H1 (cell line): ENCODE results near the gene COLEC12. TPM values are rescaled to one million over a fixed set of nuclear protein-coding genes. Genes with fewer than 3 reads are reported as not detected.

ENCODE experiments used
- CTCF ChIA-PET: fragments of 300-600 bp; sonication (Branson Sonifier 250); formaldehyde crosslinking; loops from one replicate; lab custom pipeline; 2021; ENCODE audit not compliant: partially characterized antibody; lab: Charles Lee
- POLR2A ChIA-PET: fragments of 300-600 bp; sonication (Branson Sonifier 250); formaldehyde crosslinking; loops from one replicate; lab custom pipeline; 2021; ENCODE audit warnings: inconsistent platforms; ENCODE audit not compliant: partially characterized antibody; lab: Charles Lee
- DNase-seq, 2 experiments: peaks; one replicate each; pipeline versions ENCODE4 v3.0.0 to v3.0.0-alpha.2; 2010 to 2022; ENCODE audit warnings: low spot score in 2 of 2, low read depth in 1 of 2, mixed read lengths in 1 of 2
- FAIRE-seq: peaks from 2 replicates; lab custom pipeline; 2011; peaks lifted over from hg19 to GRCh38; lab: Jason Lieb, UNC
- H2AFZ ChIP-seq: 2 replicates; pipeline ENCODE4 v1.8.1; 2012; ENCODE audit warnings: low read length, inconsistent platforms
- H2AK5ac ChIP-seq: 2 replicates; pipeline ENCODE4 v1.6.1; 2013; ENCODE audit warnings: low read depth, low read length
- H2BK120ac ChIP-seq: replicated peaks from 2 replicates; pipeline ENCODE3; 2013; ENCODE audit warnings: low read depth, low read length, inconsistent platforms
- H2BK12ac ChIP-seq: 2 replicates; pipeline ENCODE4 v1.6.1; 2013; ENCODE audit warnings: low read depth, low read length
- H2BK15ac ChIP-seq: 2 replicates; pipeline ENCODE4 v1.6.1; 2013; ENCODE audit warnings: low read length
- H2BK20ac ChIP-seq: 2 replicates; pipeline ENCODE4 v1.6.1; 2013; ENCODE audit warnings: low read length
- H2BK5ac ChIP-seq: 2 replicates; pipeline ENCODE4 v1.6.1; 2013; ENCODE audit warnings: low read depth, low read length
- H3K14ac ChIP-seq: 2 replicates; pipeline ENCODE4 v1.6.1; 2013; ENCODE audit warnings: inconsistent platforms; ENCODE audit not compliant: insufficient read length
- H3K18ac ChIP-seq: 2 replicates; pipeline ENCODE4 v1.6.1; 2013; ENCODE audit warnings: low read length; ENCODE audit errors: extremely low read depth
- H3K23ac ChIP-seq: 2 replicates; pipeline ENCODE4 v1.6.1; 2013; ENCODE audit warnings: inconsistent platforms; ENCODE audit not compliant: insufficient read length
- H3K23me2 ChIP-seq: 2 replicates; pipeline ENCODE4 v1.6.1; 2013; ENCODE audit warnings: low read depth, low read length
- H3K27ac ChIP-seq: 2 replicates; pipeline ENCODE4 v1.6.1; 2011; ENCODE audit warnings: low read depth, low read length, inconsistent platforms
- H3K27me3 ChIP-seq, 4 experiments: replicated peaks in 1 of 4; 1 replicate in 1 of 4; 2 replicates in 3 of 4; pipeline versions ENCODE4 v1.6.1 to v1.8.1; 2011 to 2013; ENCODE audit warnings: low read length in 3 of 4, mild to moderate bottlenecking in 3 of 4, inconsistent platforms in 2 of 4, mixed read lengths in 2 of 4, moderate library complexity in 1 of 4; ENCODE audit not compliant: control insufficient read depth in 3 of 4, insufficient read depth in 3 of 4; ENCODE audit errors: extremely low read depth in 1 of 4
- H3K36me3 ChIP-seq, 4 experiments: 2 replicates each; pipeline versions ENCODE4 v1.6.1 to v1.8.1; 2011 to 2013; ENCODE audit warnings: mild to moderate bottlenecking in 4 of 4, low read length in 3 of 4, moderate library complexity in 2 of 4, control low read depth in 1 of 4, inconsistent platforms in 1 of 4; ENCODE audit not compliant: insufficient read depth in 4 of 4, control insufficient read depth in 2 of 4
- H3K4ac ChIP-seq: replicated peaks from 2 replicates; pipeline ENCODE3; 2013; ENCODE audit warnings: low read length, low read depth, mixed read lengths, inconsistent platforms; ENCODE audit not compliant: insufficient read length
- H3K4me1 ChIP-seq, 4 experiments: replicated peaks in 1 of 4; 1 replicate in 1 of 4; 2 replicates in 3 of 4; pipeline versions ENCODE4 v1.6.1 to v1.8.1; 2011 to 2013; ENCODE audit warnings: low read length in 3 of 4, inconsistent platforms in 2 of 4, mixed read lengths in 1 of 4; ENCODE audit not compliant: insufficient read depth in 4 of 4, control insufficient read depth in 3 of 4
- H3K4me2 ChIP-seq, 2 experiments: 2 replicates each; pipeline versions ENCODE4 v1.6.1 to v1.8.1; 2011 to 2013; ENCODE audit warnings: low read depth in 2 of 2, low read length in 2 of 2, control low read depth in 1 of 2, inconsistent platforms in 1 of 2, mild to moderate bottlenecking in 1 of 2; ENCODE audit not compliant: insufficient read depth in 1 of 2
- H3K4me3 ChIP-seq, 4 experiments: fragments of 200-600, 300-600 bp in 1 of 4; sonication (generic), shearing (Covaris generic), sonication (Bioruptor Twin) in 1 of 4; 2 replicates each; pipeline versions ENCODE4 v1.5.1 to v1.8.1; 2011 to 2016; ENCODE audit warnings: low read length in 4 of 4, low read depth in 3 of 4, control low read depth in 2 of 4, inconsistent platforms in 2 of 4, mild to moderate bottlenecking in 2 of 4, mixed read lengths in 1 of 4, moderate library complexity in 1 of 4; ENCODE audit not compliant: insufficient read depth in 2 of 4; ENCODE audit errors: extremely low read depth in 1 of 4
- H3K56ac ChIP-seq: replicated peaks from 2 replicates; pipeline ENCODE3; 2013; ENCODE audit warnings: low read depth, mild to moderate bottlenecking, mixed read lengths, low read length, inconsistent platforms; ENCODE audit not compliant: insufficient read length
- H3K79me1 ChIP-seq: 2 replicates; pipeline ENCODE4 v1.6.1; 2013; ENCODE audit warnings: low read depth, low read length, control low read depth
- H3K79me2 ChIP-seq, 2 experiments: 2 replicates each; pipeline versions ENCODE4 v1.6.1 to v1.8.1; 2012 to 2013; ENCODE audit warnings: low read length in 2 of 2, mild to moderate bottlenecking in 2 of 2, inconsistent platforms in 1 of 2; ENCODE audit not compliant: insufficient read depth in 2 of 2, control insufficient read depth in 1 of 2
- H3K9ac ChIP-seq, 4 experiments: replicated peaks in 1 of 4; 1 replicate in 1 of 4; 2 replicates in 3 of 4; pipeline versions ENCODE4 v1.6.1 to v1.8.1; 2011 to 2013; ENCODE audit warnings: low read depth in 3 of 4, low read length in 3 of 4, control low read depth in 2 of 4, mild to moderate bottlenecking in 2 of 4, moderate library complexity in 2 of 4, inconsistent platforms in 1 of 4; ENCODE audit errors: extremely low read depth in 1 of 4
- H3K9me3 ChIP-seq, 2 experiments: 2 replicates each; pipeline versions ENCODE4 v1.6.1 to v1.8.1; 2012 to 2013; ENCODE audit warnings: mild to moderate bottlenecking in 2 of 2, moderate library complexity in 2 of 2, control low read depth in 1 of 2, inconsistent platforms in 1 of 2, low read depth in 1 of 2, low read length in 1 of 2, mixed read lengths in 1 of 2; ENCODE audit not compliant: insufficient read depth in 2 of 2
- H4K20me1 ChIP-seq, 2 experiments: replicated peaks in 1 of 2; 2 replicates each; pipeline versions ENCODE3 to v1.8.1; 2011 to 2013; ENCODE audit warnings: inconsistent platforms in 2 of 2, low read length in 2 of 2, mild to moderate bottlenecking in 1 of 2; ENCODE audit not compliant: insufficient read depth in 2 of 2, control insufficient read depth in 1 of 2
- H4K5ac ChIP-seq: 2 replicates; pipeline ENCODE4 v1.6.1; 2013; ENCODE audit warnings: low read length, low read depth, mixed read lengths, inconsistent platforms; ENCODE audit not compliant: insufficient read length
- H4K8ac ChIP-seq: 2 replicates; pipeline ENCODE4 v1.8.0; 2013; ENCODE audit warnings: mild to moderate bottlenecking, moderate library complexity, low read length, inconsistent platforms; ENCODE audit not compliant: insufficient read depth; ENCODE audit errors: extremely low read depth
- H4K91ac ChIP-seq: replicated peaks from 2 replicates; pipeline ENCODE3; 2013; ENCODE audit warnings: low read length, mixed read lengths, inconsistent platforms; ENCODE audit not compliant: insufficient read length
- BACH1 ChIP-seq: IDR thresholded peaks from 2 replicates; pipeline ENCODE4 v1.6.1; 2012; ENCODE audit warnings: low read length, improper control_type of control experiment
- POLR2AphosphoS5 ChIP-seq: IDR thresholded peaks from 2 replicates; pipeline ENCODE4 v1.6.1; 2011; ENCODE audit warnings: low read depth, low read length
- WGBS, 2 experiments: shearing (Covaris generic) in 1 of 2; methylation state at CpG; one replicate each; pipeline versions ENCODE4 v1.1.6 to v1.1.7; 2013 to 2015; ENCODE audit warnings: low lambda C conversion rate in 2 of 2, mixed read lengths in 2 of 2, inconsistent platforms in 1 of 2, low coverage in 1 of 2, missing lambda C conversion rate in 1 of 2; ENCODE audit not compliant: insufficient replicate concordance in 2 of 2, insufficient coverage in 1 of 2, insufficient read length in 1 of 2; ENCODE audit errors: extremely low coverage in 1 of 2, missing lambda C conversion rate in 1 of 2; 5-methylcytosine and 5-hydroxymethylcytosine counted together
- polyA plus RNA-seq, 7 experiments: library from polyadenylated mRNA; depleted of rRNA in 3 of 7; stranded (reverse) in 5 of 7; unstranded in 2 of 7; fragments of >200 nt in 5 of 7; fragments of 200-250 nt in 2 of 7; gene quantifications; 1 replicate in 5 of 7; 2 replicates in 1 of 7; 4 replicates in 1 of 7; pipeline versions ENCODE4 v1.2.1 to v1.2.3, GENCODE V29; 2011 to 2013; ENCODE audit warnings: missing spikeins in 2 of 7, mixed read lengths in 2 of 7
- total RNA-seq: library from RNA; stranded (reverse); fragmentation: NEBNext Ultra II Directional; extraction: Animal tissue kit (Norgen Biotek cat#: 25700); gene quantifications from 2 replicates; pipeline ENCODE4 v1.2.1, GENCODE V29; 2021

Gene COLEC12
- total and polyA plus RNA-seq, 2 of the 8 experiments (the other 6 are each of a cell fraction or from before 2014, with no cell fraction given): 0.44 to 2.3 TPM

GRCh38 chr18:519019-519879, 18.7 kb upstream of the COLEC12 start:
- Histone ChIP-seq H3K4me1 (peaks cover 0 to 9% (median 4%) of the 10 kb centered on the region in 4 experiments; a peak in 4 of 7 replicates), H4K20me1 (no peaks in the 10 kb centered on the region), H2AK5ac (no peak overlapping the region), H3K4me3 (no peak overlapping the region), H3K23me2 (no peaks in the 10 kb centered on the region), H3K27me3 (no peaks in the 10 kb centered on the region), H3K4ac (no peak overlapping the region), H3K9ac (no peak overlapping the region), H3K56ac (no peak overlapping the region), H2AFZ (0 out of 2 replicates have a peak overlapping the region, but pooled peaks have one; percentile 36), H3K23ac (no peak overlapping the region), H3K4me2 (no peak overlapping the region), H4K91ac (no peak overlapping the region), H4K5ac (no peak overlapping the region), H3K36me3 (no peaks in the 10 kb centered on the region), H2BK20ac (no peak overlapping the region; the same call in 1 of the 2 replicates), H2BK120ac (no peak overlapping the region), H3K79me1 (no peaks in the 10 kb centered on the region), H3K79me2 (no peaks in the 10 kb centered on the region), H2BK5ac (no peak overlapping the region), H4K8ac (no peak overlapping the region), H3K9me3 (peaks cover 0 to 7% of the 10 kb centered on the region in 2 experiments; a peak in 2 of 4 replicates), H2BK15ac (no peak overlapping the region; the same call in 1 of the 2 replicates), H3K14ac (no peak overlapping the region), H3K18ac (no peak overlapping the region), H3K27ac (no peak overlapping the region), H2BK12ac (0 out of 2 replicates have a peak overlapping the region, but pooled peaks have one; percentile 39)
- POLR2A ChIA-PET: interaction anchor here (0.5 kb wide), 1 partner anchor 69 kb away, joined by 3 read pairs; no protein-coding TSS in a partner anchor
- 82% methylated on average over 11 of the region's 11 CpGs; no CpG with 5 or more reads in 1 of the 2 experiments for WGBS, 2 experiments
- TF ChIP-seq POLR2AphosphoS5 (no peak), BACH1 (peak; percentile 31; the same call in 1 of the 2 replicates)
- CTCF ChIA-PET: interaction anchor here (0.9 to 2.0 kb wide), 7 partner anchors 9 to 106 kb away, joined by 3 to 5 read pairs (median 4); no protein-coding TSS in a partner anchor
- FAIRE-seq (no peak), DNase-seq (no peak)
